ENCODE results near the gene CELSR2.

DNA sequence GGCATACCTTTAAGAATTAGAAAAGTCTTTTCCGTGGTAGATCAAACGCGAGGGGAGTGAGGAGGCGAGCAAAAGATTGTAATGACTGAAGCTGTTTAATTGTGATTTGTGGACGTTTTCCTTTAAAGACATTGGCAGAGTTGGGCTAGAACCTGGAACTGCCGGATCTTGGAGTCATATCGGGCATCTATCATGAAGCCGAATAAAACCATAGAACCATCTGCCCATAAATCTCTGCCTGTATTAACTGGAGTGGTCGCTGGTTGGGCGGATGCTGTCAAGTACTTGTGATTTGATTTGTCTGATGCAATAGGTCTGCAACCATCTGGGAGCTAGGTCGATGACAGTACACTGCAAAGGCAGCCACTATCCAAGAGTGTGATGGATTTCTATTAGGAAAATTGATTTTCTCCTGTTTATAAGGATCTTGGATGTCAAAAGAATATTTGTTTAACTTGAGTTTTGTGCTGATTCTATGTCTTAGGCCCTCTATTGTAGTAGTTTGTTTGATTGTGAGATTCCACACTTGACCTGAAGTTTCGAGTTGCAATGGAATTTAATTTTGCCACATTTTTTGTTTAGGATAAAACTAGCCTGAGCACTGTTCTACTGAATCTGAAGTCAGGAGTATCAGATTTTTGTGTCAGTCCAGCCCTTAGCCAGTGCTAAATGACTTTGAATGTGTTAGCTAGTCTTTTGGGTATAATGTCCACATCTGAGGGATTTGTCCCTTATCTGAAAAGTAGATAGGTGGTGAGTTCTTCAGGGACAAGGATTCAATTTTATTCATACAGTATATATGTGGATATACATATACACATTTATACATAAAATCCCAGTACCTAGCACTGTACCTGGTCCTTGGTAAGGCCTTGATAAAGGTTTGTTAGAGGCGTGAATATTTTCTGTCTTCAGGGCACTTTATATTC, 34.4 kb upstream of the CELSR2 start:
- TF ChIP-seq BHLHE40 (IDR thresholded peaks at IDR 0.05; ENCODE audit: low read depth, low read length) (no peak), KDM1A (IDR thresholded peaks at IDR 0.05; ENCODE audit: low read depth) (no peak)
- TF ChIP-seq, protein P1, sequence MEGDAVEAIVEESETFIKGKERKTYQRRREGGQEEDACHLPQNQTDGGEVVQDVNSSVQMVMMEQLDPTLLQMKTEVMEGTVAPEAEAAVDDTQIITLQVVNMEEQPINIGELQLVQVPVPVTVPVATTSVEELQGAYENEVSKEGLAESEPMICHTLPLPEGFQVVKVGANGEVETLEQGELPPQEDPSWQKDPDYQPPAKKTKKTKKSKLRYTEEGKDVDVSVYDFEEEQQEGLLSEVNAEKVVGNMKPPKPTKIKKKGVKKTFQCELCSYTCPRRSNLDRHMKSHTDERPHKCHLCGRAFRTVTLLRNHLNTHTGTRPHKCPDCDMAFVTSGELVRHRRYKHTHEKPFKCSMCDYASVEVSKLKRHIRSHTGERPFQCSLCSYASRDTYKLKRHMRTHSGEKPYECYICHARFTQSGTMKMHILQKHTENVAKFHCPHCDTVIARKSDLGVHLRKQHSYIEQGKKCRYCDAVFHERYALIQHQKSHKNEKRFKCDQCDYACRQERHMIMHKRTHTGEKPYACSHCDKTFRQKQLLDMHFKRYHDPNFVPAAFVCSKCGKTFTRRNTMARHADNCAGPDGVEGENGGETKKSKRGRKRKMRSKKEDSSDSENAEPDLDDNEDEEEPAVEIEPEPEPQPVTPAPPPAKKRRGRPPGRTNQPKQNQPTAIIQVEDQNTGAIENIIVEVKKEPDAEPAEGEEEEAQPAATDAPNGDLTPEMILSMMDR (IDR thresholded peaks at IDR 0.05), result no peak

All from A549 (cell line).